NOMO-1 treated with DMSO at 0.1 percent for 48 hours (cell line): ENCODE results near the gene WASF2.
"Not testable (repeated sequence)": the region's sequence is repeated elsewhere in the genome, so short reads cannot be mapped to it uniquely, and the experiment has no call there.

Experiments
- DNase-seq: peaks from one replicate; lab custom pipeline; 2025; ENCODE audit not compliant: unreplicated experiment; lab: John Stamatoyannopoulos, UW

The WASF2 gene

GRCh38 chr1:27454610-27455009 lies 35.4 kb downstream of the WASF2 start:
- no peak for DNase-seq

DNA sequence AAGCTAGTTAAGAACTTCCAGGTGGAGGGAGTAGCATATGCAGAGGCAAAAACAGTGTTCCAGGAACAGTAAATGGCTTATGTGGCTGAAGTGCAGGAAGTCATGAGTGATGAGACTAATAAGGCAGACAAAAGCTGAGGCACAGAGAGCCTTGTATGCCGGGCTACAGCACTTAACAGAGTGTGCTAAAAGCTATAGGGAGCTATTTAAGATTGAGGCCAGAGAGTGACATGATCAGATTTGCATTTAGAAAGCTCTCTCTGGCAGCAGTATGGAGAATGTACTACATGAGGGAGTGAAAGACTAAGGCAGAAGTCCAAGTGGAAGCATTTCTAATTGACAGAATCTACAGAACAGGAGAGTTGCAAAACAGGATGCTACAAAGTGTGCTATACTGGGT lies 38.6 kb downstream of the WASF2 start:
- no peak for DNase-seq

- DNase-seq: no peak
Observed at GRCh38 chr1:27448982-27449381, 41.0 kb downstream of the WASF2 start.

DNA sequence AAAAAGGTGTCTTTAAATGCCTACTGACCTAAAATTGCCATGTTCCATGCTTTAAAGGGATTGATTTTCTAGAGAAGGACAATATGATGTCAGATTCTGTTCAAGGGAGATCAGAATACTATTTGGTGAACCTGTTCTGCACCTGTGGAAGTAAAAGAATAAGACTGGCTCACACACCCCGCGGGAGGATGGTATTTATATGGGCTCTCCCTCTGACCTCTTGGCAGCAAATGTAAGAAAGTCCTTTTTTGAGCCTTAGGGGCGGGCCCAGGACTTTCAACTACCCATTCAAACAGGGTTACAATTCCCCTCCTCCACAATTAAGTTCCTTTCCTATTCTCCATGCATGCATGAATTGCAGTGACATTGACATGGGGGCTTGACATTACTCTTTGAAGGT lies 42.1 kb downstream of the WASF2 start:
- no peak for DNase-seq

DNA sequence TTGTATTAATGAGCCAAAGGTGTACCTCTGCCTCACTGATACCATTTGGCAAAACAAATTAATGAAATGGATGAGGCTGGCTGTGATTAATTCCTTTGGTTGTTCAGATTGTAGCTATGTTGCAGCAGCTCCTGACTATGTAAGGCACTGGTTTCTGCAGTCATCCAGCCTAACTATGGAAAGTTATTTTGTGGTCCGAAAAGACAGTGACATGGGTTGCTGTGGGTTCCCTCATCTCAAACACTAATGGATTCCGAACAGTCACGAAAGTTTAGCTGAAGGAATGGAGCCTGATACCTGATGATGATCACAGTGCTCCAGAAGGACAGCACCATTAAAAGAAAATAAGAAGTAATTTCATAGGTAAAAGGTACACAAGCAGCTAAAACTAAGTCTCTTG lies 42.6 kb downstream of the WASF2 start:
- DNase-seq: no peak

DNA sequence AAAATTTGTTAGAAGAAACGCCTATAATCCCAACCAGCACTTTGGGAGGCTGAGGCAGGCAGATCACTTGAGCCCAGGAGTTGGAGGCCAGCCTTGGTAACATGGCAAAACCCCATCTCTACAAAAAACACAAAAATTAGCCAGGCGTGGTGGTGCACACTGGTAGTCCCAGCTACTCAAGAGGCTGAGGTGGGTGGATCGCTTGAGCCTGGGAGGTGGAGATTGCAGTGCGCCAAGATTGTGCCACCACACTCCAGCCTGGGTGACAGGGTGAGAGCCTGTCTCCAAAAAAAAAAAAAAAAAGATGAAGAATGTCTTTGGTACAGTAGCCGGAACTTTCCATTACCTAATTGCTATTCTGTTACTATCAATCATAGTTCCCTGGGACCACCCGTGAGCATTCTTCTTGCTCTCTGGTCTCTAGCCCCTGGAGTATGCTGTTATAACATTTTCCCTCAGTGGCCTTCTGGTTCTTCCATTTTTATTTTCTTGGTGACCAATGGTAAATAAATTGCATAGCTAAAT lies 43.4 kb downstream of the WASF2 start:
- DNase-seq: no peak

GRCh38 chr1:27445177-27445936 lies 44.6 kb downstream of the WASF2 start:
- no peak for DNase-seq

DNA sequence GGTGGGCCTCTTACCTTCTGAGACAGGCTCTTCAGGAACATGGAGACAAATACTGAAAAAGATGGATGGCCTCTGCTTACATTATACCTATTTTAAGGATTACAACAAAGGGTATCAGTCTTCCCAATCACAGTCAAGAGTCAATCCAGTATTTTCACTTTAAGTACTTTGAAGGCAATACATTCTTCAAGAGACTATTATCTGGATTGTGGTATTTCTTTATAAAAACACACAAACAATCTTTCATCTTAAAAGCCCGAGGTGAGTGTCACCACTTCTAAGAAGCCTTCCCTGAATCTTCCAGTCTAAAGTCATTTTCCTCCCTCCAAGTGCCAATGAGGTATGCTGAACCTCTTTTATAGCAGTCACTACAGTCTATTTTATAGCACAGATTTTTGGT lies 45.3 kb downstream of the WASF2 start:
- DNase-seq: no peak

- no peak for DNase-seq
Observed at GRCh38 chr1:27439150-27439549, 50.8 kb downstream of the WASF2 start.

- peak; percentile 25 for DNase-seq
Observed at GRCh38 chr1:27438621-27439061, 51.3 kb downstream of the WASF2 start.

- peak; percentile 58 for DNase-seq
Observed at GRCh38 chr1:27436204-27437159, 53.5 kb downstream of the WASF2 start.

DNA sequence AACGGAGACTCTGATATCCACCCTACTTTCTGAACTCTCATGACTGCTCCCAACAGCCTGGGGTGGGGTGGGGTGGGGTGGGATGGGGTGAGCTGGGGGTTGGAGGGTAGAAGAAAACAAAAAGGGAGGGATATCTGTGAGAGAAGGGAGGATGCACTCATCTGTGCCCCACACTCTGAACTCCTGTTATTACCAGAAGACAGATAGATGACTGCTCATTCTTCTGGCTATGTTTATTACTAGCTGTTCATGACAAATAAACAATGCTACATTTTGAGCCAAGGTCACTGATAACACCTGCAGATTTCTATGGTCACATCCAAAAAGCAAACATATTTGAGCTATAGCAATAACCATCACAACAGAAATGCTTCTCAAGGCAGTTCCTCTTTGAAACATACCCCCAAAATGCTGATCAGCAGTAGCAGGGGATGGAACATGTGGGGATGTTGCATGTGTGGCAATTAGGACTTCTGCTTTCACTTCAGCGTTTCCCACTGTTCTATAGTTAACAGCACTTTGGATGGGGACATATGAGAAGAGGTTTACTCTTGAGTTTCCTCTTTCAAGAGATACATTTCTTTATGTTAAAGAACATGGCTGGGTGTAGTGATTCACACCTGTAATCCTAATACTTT lies 54.3 kb downstream of the WASF2 start:
- DNase-seq: peak; percentile 98

- no peak for DNase-seq
Observed at GRCh38 chr1:27433706-27434105, 56.3 kb downstream of the WASF2 start.

- not testable (repeated sequence) for DNase-seq
Observed at GRCh38 chr1:27432725-27433124, 57.2 kb downstream of the WASF2 start.

DNA sequence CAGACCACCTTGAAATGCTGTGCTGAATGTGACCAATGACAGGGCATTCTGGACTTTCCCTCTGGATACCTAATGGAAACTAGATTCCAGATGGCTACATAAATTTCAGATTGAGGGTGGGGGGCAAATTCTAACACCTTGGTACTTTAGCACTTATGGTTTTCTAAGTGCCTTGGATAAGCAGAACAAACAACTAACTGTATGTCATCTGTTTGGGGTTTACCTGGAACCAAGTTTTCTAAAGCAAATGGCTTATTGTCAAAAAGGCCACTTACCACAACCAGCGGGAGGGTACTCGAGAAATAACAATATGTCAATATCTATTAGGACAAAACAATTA lies 58.4 kb downstream of the WASF2 start:
- DNase-seq: no peak

DNA sequence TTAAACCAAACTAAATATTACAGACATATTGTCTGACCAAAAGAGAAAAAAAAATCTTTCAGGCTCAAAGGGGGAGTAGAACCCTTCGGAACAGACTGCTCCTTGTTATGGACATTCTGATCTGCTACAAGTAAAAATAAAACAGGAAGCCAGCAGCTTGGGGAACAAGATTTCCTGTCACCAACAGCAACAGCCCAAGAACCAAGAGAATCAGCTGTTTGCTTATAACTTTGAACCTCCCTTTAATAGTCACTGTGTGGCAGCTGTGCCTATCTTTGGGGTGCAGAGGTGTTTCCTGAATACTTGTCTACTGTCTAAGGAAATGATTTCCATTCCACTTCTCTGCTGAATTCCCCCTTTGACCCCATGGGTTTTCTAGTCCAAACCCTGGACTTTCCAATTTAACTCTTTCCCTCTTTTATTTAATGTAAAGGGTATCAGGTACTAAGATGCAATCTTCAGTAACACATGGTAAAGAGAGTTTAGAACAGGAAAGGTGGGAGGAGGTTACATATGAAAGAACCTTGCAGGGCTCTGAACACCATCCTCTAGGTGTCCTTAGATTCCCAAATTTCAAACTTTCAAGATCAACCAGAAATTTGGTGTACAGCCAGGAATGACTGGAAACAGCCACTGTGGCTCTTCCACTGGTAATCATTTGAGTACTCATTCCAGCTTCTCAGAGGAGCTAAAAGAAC lies 58.9 kb downstream of the WASF2 start:
- DNase-seq: peak; percentile 53

DNA sequence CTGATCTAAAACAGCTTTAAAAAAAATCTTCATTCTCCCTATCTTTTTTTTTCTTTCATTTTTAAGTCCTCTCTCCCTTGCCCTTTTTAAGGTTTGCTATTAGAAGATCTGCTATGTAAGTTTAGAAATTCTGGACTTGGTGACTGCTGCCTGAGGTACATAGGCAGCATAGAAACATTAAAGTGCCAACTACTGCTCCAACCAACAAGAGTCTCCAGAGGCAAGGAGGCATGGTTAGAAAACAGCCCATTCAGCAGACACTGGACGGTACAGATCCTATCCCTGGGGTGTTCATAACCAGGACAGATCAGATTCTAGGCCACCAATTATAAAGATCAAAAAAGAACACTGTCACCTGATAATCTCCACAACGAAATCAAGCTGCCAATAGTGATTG lies 60.9 kb downstream of the WASF2 start:
- DNase-seq: no peak

DNA sequence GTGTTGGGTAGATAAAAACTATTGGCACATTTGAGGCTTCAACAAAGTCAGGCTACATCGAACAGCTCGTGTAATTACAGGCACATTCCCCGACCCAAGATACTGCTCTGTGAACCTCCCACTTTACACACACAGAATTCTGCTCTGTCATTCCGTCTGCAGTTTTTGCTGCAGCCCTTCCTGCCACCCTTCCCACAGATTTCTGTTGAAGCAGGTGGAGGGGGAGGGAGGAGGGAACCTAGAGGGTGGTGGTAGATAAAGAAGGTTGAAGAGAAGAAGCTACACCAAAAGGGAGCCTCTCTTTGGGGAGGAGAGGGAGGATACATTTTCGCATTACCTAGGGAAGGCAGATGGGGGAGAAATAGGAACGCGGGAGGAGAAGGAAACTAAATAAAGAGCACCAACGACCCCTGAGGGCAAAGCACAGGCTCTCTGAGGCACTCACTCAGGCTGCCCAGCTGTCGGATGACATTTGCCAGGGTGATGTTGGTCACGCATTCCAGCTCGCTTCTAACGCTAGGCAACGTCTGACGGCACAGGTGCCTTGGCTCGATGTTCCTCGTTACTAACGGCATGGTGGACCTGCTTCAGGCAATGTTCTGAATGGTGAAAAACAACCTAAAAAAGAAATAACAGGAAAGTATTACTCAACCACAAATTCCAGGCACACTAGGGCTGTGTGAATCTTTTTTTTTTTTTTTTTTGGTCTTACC lies 61.5 kb downstream of the WASF2 start:
- DNase-seq: peak; percentile 29

DNA sequence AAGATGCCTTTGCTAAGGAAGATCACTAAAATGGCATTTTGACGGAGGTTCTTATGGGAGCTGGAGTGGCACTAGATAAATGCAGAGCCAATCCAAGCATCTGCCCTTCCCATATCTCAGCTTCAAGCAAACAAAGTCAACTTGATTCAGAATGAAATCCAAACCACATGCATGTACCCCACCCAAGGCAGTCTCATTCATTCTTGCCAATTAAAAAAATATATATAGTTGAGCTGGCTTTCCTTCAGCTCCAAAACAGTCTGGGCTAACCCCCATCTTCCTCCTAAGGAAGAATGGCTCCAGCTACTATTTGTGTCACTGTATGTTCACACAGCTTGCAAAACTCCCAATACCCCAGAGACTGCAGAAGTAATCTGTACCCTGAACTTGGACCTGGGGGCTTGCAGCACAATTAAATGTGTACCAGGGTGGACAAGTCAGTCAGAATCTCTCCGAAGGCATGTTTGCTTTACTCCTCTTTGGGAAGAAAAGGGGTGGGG lies 62.1 kb downstream of the WASF2 start:
- DNase-seq: no peak

- DNase-seq: peak; percentile 65
Observed at GRCh38 chr1:27427329-27427728, 62.6 kb downstream of the WASF2 start.
